GM12865 (cell line): ENCODE measurements around the gene TNNI3.
"Not testable (repeated sequence)": the region's sequence is repeated elsewhere in the genome, so short reads cannot be mapped to it uniquely, and the experiment has no call there.

Experiments used
- DNase-seq: peaks from one replicate; pipeline ENCODE4 v3.0.0; 2010; ENCODE audit warnings: low read depth
- H3K4me3 ChIP-seq: 2 replicates; pipeline ENCODE4 v1.5.1; 2011; ENCODE audit warnings: mild to moderate bottlenecking, low read depth, low read length, control low read depth
- TF ChIP-seq, protein P1 (sequence below): IDR thresholded peaks from 2 replicates; pipeline ENCODE4 v1.5.1; 2011; ENCODE audit warnings: low read length, control low read depth, low read depth, inconsistent platforms; ENCODE audit not compliant: insufficient read depth; ENCODE audit errors: missing control alignments

The TNNI3 gene

DNA sequence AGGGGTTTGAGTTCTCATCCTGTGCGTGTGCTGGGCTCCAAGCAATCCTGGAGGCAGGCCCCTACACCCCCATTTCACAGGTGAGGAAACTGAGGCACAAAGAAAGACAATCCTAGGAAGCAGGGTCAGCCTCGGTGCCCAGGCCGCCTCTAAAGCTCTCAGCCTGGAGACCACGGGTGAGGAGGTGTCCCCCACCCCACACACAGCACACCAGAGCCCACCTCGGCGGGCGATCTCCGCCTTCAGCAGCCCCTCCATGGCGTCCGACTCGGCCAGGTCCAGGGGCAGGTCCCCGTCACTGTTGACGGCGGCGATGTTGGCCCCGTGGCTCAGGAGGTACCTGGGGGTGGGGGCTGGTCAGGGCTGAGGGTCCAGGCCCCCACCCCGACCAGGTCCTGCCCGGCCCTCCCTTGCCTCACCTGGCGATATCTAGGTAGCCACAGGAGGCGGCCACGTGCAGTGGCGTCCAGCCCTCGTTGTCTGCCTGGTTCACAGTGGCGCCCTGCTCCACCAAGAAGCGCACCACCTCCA, 45.2 kb downstream of the TNNI3 start:
- DNase-seq: no peak
- H3K4me3 ChIP-seq: no peak overlapping the region
- TF ChIP-seq, protein P1, sequence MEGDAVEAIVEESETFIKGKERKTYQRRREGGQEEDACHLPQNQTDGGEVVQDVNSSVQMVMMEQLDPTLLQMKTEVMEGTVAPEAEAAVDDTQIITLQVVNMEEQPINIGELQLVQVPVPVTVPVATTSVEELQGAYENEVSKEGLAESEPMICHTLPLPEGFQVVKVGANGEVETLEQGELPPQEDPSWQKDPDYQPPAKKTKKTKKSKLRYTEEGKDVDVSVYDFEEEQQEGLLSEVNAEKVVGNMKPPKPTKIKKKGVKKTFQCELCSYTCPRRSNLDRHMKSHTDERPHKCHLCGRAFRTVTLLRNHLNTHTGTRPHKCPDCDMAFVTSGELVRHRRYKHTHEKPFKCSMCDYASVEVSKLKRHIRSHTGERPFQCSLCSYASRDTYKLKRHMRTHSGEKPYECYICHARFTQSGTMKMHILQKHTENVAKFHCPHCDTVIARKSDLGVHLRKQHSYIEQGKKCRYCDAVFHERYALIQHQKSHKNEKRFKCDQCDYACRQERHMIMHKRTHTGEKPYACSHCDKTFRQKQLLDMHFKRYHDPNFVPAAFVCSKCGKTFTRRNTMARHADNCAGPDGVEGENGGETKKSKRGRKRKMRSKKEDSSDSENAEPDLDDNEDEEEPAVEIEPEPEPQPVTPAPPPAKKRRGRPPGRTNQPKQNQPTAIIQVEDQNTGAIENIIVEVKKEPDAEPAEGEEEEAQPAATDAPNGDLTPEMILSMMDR: no peak

DNA sequence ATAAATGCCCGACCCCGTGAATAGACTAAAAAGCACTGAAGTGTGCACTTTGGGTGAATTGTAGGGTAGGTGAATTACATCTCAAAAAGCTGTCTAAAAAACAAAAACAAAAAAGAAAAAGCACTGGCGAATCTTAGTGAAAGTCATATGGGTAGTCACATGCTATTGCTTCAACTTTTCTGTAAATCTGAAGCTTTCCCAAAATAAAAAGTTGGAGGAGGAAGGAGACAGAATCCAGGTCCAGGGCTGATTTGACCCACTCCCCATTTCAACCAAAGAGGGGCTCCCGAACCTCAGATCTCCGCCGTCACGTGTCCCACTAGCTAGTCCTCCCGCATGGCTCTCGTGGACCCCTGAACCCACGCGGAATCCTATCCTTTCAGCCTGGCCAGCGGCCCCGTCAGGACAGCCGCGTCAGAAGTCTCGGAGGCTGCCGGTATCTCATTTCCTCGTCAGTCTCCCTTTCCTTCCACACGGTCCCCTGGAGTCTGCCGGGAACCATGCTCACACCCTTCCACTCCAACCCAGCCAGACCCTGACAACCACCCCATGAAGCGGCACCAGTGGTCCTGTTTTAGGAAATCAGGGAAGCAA, 46.2 kb downstream of the TNNI3 start:
- H3K4me3 ChIP-seq: no peak overlapping the region
- DNase-seq: no peak
- TF ChIP-seq, protein P1: no peak

DNA sequence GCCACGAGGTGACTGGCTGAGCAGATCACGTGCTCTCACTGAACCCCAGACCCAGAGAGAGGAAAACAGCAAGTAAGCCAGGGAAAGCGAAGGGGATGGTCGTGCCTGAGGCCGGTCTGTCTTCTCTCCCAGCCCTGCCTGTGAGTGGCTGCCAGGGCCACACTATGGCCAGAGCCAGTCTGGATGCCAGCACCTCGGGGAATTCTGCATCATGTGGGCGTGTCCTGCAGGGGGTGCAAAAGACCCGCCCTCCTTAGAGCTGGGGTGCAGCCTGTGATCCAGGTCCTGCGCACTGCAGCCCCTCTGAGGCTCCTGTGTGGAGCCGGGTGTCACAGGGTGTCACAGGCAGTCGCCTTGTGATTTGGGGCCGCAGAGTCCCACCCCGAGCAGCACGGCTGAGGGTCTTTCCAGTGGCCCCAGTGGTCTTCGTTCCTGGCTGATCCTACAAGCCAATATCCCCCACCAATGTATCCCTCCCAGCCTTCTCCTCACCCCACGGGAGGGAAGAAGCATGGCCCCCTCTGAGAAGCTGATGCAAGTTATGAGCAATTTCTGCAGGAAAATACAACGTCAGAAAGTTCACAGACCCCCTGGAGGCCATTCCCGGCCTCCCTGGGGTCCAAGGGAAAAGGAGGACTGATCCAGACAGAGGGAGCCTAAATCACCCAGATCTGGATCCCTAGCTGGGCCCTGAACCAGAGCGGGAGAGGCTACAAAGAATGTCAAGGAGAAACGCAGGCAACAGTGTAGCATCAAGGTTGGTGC, 47.8 kb downstream of the TNNI3 start:
- TF ChIP-seq, protein P1: no peak
- no peak overlapping the region for H3K4me3 ChIP-seq
- DNase-seq: no peak

- not testable (repeated sequence) for H3K4me3 ChIP-seq, DNase-seq
Observed at GRCh38 chr19:55107252-55107651, 50.3 kb downstream of the TNNI3 start.

- no peak for DNase-seq
- no peak overlapping the region for H3K4me3 ChIP-seq
- TF ChIP-seq, protein P1: no peak
Observed at GRCh38 chr19:55106591-55106990, 50.9 kb downstream of the TNNI3 start.

DNA sequence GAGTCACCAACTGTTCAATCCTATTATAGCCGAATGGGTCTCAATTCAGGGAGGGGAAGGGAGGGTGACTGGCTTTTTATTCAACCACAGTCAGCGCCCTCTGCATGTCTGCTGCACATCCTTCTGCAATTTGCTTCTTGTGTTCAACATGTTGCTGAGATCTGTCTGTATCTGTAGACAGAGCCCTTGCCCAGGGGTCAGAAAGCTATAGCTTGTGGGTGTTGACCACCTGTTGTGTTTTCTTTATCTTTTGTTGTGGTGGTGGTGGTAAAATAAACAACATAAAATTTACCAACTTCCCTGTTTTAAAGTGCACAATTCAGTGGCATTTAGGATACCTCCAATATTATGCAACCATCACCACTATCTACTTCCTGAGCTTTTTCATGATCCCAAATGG, 52.3 kb downstream of the TNNI3 start:
- TF ChIP-seq, protein P1: no peak
- no peak for DNase-seq
- no peak overlapping the region for H3K4me3 ChIP-seq

GRCh38 chr19:55103190-55103589, 54.3 kb downstream of the TNNI3 start:
- no peak for DNase-seq
- TF ChIP-seq, protein P1: no peak
- H3K4me3 ChIP-seq: no peak overlapping the region
